PFSK-1 (cell line): ENCODE results near the gene NFAT5.

Experiments
- FOXP2 ChIP-seq: optimal IDR thresholded peaks from 2 replicates; pipeline ENCODE3; 2011; ENCODE audit warnings: borderline replicate concordance, control low read depth, inconsistent platforms; ENCODE audit not compliant: insufficient read depth; ENCODE audit errors: extremely low read length, extremely low read depth
- POLR2AphosphoS5 ChIP-seq: IDR thresholded peaks from 2 replicates; pipeline ENCODE4 v1.6.1; 2012; ENCODE audit warnings: low read depth, mild to moderate bottlenecking, control low read depth, low read length, moderate library complexity
- SIN3A ChIP-seq: IDR thresholded peaks from 2 replicates; pipeline ENCODE4 v1.6.1; 2012; ENCODE audit warnings: mild to moderate bottlenecking, low read length, moderate library complexity, borderline replicate concordance; ENCODE audit not compliant: insufficient read depth
- TAF1 ChIP-seq: IDR thresholded peaks from 2 replicates; pipeline ENCODE4 v1.6.1; 2012; ENCODE audit warnings: low read length, control low read depth, borderline replicate concordance; ENCODE audit not compliant: insufficient read depth
- TF ChIP-seq, protein P1 (sequence below), 2 experiments: IDR thresholded peaks; 2 replicates each; pipeline versions ENCODE4 v1.6.1 to v1.8.0; 2011 to 2012; ENCODE audit warnings: low read depth in 2 of 2, low read length in 2 of 2, control low read depth in 1 of 2, inconsistent platforms in 1 of 2, mild to moderate bottlenecking in 1 of 2, moderate library complexity in 1 of 2; ENCODE audit not compliant: insufficient read depth in 1 of 2

The NFAT5 gene

DNA sequence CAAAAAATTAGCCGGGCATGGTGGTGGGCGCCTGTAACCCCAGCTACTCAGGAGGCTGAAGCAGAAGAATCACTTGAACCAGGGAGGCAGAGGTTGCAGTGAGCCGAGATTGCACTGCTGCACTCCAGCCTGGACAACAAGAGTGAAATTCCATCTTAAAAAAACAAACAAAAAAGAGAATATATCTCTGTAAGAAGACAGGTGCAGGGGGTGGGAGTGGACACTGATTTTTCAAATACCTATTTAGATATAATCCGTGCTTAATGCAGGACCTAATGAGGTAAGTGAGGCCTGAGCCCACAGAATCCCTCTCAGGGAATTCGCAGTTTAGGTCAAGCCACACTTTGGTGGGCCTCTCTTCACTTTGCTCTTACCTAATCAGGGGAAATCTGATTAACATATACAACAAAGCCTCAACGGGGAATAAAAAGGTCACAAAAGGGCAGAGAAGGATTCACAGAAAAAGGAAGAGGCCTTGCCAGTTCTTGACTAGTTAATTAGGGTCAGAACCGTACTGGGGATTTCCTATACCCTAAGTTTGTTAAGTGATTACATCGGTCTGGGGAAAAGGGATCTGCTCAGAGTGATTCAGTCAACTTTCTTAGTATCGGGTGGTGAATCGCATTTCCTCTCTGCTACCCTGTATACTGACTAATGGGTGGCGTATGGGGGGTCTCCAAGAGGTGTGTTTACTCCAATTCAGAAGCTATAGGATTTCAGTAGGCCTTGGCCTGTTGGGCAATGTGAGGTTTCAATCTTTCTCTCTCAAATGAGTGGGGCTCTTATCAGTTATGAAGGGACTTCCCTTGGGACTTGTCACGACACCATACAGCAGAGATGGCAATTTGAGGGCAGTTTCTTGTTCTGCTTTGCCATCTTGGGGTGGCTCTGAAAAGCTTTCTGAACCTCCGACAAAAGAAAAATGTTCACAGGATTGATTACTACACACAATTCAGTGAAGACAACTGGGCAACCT is 1.9 kb upstream of the NFAT5 start:
- TF ChIP-seq POLR2AphosphoS5 (no peak), SIN3A (no peak), FOXP2 (no peak), TAF1 (no peak)
- TF ChIP-seq, protein P1, sequence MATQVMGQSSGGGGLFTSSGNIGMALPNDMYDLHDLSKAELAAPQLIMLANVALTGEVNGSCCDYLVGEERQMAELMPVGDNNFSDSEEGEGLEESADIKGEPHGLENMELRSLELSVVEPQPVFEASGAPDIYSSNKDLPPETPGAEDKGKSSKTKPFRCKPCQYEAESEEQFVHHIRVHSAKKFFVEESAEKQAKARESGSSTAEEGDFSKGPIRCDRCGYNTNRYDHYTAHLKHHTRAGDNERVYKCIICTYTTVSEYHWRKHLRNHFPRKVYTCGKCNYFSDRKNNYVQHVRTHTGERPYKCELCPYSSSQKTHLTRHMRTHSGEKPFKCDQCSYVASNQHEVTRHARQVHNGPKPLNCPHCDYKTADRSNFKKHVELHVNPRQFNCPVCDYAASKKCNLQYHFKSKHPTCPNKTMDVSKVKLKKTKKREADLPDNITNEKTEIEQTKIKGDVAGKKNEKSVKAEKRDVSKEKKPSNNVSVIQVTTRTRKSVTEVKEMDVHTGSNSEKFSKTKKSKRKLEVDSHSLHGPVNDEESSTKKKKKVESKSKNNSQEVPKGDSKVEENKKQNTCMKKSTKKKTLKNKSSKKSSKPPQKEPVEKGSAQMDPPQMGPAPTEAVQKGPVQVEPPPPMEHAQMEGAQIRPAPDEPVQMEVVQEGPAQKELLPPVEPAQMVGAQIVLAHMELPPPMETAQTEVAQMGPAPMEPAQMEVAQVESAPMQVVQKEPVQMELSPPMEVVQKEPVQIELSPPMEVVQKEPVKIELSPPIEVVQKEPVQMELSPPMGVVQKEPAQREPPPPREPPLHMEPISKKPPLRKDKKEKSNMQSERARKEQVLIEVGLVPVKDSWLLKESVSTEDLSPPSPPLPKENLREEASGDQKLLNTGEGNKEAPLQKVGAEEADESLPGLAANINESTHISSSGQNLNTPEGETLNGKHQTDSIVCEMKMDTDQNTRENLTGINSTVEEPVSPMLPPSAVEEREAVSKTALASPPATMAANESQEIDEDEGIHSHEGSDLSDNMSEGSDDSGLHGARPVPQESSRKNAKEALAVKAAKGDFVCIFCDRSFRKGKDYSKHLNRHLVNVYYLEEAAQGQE (IDR thresholded peaks at IDR 0.05; ENCODE audit: insufficient read depth in 1 of 2, low read depth in 2 of 2, low read length in 2 of 2), result no peak

- TF ChIP-seq FOXP2 (no peak), POLR2AphosphoS5 (no peak), SIN3A (no peak), TAF1 (no peak)
- TF ChIP-seq, protein P1 (IDR thresholded peaks at IDR 0.05; ENCODE audit: insufficient read depth in 1 of 2, low read depth in 2 of 2, low read length in 2 of 2), result no peak
These were observed 708 bp upstream of the NFAT5 start for GRCh38 chr16:69564845-69565670.

GRCh38 chr16:69566240-69566980 is 644 bp downstream of the NFAT5 start:
- TF ChIP-seq SIN3A, result no peak
- TF ChIP-seq FOXP2, result no peak
- TF ChIP-seq POLR2AphosphoS5, result no peak
- TF ChIP-seq, protein P1 (IDR thresholded peaks at IDR 0.05; ENCODE audit: insufficient read depth in 1 of 2, low read depth in 2 of 2, low read length in 2 of 2), result no peak
- no peak for TF ChIP-seq TAF1

DNA sequence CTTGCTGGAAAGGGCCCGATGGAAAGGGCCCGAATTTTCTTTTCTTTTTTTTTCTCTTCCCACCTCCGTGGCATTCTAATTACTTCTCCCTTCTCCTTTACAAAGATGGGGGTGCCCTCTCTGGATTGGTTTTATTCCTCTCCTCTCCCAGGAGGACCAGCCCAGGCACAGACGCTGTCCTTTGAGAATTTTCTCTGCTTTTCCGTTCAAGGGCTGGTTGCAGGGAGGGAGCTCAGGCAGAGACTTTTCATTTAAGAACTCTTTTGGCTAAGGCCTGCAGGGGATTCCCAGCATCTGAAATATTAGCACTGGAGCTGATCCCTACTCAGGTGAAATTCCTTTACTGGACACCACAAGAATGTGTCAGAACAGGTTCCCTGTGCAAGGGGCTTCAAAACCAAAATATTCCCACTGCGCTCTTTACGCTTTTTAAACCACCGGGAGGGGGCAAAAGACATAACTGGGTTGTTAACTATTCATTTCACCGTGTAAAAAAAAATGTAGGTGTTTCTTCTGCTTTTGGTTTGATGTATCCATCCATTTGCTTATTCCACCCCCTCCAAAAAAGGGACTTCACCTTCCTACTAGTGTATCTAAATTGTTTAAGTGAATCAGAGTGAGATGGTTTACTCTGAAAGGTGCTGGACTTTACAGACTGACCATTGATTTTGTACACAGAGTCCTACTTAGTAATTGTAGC is 1.4 kb downstream of the NFAT5 start:
- TF ChIP-seq FOXP2, result no peak
- TF ChIP-seq SIN3A, result no peak
- no peak for TF ChIP-seq POLR2AphosphoS5
- no peak for TF ChIP-seq TAF1
- TF ChIP-seq, protein P1 (IDR thresholded peaks at IDR 0.05; ENCODE audit: insufficient read depth in 1 of 2, low read depth in 2 of 2, low read length in 2 of 2), result no peak
